DMS79 (cell line): Measurements from ENCODE around the gene SLC38A1.
"Not testable (repeated sequence)": the region's sequence is repeated elsewhere in the genome, so short reads cannot be mapped to it uniquely, and the experiment has no call there.

Experiments used
- DNase-seq: peaks from one replicate; lab custom pipeline; 2025; lab: John Stamatoyannopoulos, UW

SLC38A1 gene

DNA sequence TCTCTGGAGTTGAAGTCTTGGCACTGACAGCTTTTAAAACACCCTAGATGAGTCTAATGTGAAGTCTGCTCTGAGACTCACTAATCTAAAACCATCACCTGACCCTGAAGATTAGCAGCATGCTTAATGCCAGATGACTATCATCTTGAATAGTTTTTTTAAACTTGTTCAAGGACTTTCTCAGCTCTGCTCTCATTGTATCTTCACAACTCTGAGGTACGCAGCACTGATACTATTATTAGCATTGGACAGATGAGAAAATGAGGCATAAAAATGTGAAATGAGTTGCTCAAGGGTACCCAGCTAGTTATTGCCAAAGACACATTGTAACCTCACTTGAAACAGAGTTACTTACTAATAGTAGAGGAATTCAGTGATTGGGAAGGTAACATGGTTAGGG lies 4.8 kb downstream of the SLC38A1 start:
- DNase-seq = no peak

DNA sequence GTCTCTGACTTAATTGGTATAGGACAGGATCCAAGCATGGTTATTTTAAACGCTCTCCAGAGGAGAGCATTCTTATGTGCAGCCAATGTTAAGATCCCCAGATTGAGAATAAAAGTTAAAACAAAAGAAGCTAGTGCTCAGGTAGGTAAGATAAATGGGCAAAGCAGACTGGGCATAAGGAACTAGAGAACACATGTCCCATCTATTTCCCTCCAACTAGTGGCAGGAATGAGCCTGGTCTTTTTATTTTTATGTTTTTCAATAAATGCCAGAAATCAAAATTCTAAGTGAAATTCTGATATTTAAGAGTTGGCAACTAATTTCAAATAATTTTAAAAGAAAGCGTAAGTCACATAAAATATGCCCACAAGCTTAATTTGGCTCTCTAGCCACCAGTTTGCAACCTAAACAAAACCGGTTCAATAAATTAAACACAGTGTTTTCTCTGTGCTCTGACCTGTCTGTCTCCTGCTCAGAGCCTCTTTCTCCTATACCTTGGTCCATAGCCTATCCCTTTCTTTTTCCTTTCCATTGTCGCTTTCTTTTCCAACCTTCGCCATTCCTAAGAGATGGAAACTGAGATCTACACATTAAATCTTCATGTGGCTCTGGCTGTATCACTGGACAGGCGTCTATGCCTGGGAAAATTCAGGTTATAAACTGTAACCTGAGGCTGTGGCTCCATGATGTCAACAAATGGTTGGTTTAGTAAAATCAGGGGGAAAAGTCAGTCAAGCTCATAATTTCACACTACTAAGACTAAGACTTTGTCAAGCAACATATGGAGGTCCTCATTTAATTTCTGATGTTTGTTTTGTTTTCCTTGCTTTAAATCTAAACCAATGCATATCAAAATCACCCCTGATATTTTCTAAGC lies 5.5 kb downstream of the SLC38A1 start:
- DNase-seq = no peak

DNA sequence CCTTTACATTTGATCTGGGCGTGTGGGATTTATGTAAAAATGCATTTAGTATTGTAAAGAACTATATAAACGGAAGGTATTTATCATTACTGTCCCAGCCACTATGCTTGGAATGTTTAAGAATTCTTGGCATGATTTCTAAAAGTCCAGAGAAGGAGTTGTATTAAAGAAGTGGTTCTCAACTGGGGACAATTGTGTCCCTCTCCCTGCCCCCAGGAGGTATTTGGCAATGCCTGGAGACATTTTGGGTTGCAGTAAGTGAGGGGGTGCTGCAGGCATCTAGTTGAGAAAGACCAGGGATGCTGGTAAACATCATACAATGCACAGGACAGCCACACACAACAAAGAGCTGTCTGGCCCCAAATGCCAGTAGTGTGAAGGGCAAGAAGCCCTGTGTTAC lies 7.2 kb downstream of the SLC38A1 start:
- DNase-seq = no peak

DNA sequence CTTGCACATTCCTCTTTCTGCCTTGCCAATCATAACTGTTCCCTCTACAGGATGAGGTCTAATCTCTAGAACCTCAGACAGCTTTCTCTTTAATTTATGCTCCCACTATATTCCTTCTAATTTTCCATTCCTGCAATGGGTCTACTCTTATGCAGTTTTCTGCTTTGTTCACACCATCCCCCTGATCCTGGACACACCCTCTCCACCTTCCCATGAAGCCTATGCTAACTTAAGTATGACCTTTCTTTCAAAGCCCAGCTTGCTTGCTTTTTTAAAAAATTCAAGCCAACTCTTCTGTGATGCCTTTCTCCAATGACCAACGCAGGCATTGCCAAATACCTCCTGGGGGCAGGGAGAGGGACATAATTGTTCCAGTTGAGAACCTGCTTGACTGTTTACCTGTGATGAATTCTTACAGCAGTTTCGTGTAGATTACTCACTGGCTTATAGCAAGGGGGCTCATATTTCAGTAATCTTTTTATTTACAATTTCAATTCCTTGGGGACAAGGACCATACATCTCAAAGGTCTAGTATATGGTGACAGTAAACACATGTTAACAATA lies 7.8 kb downstream of the SLC38A1 start:
- peak; percentile 4 for DNase-seq

DNA sequence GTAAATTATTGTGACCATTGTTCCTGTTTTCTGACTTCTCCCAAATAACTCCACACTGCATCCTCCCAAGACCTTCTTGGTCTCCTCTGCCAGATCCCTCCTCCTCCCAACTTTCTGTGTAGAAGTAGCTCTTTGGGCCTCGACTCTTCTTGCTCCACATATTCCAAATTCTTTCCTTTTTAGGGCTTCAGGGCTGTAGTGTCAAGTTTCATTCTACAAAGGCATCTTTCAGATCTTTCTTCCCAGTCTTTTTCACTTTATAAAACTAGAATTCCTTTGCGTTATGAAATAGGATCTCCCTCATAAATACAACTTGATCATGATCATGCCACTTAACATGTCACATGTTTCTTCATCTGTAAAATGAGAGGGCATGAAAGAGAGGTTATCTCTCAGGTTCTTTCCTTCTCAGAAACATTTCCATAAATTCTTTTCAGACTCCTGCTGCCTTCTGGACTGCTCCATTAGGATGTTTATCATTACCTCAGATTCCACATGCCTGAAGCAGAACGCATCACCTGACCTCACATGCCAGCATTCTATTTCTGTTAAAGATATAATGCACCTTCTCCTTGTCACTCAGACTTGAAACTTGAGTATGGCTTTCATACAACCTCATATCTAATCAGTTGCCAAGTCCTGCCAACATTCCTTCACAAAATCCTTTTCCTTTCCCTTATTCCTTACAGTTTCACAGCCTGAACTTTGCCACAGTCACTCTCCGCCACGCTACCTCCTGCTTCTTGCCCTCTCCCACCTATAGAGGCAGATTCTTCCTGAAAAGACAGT lies 8.5 kb downstream of the SLC38A1 start:
- no peak for DNase-seq

DNA sequence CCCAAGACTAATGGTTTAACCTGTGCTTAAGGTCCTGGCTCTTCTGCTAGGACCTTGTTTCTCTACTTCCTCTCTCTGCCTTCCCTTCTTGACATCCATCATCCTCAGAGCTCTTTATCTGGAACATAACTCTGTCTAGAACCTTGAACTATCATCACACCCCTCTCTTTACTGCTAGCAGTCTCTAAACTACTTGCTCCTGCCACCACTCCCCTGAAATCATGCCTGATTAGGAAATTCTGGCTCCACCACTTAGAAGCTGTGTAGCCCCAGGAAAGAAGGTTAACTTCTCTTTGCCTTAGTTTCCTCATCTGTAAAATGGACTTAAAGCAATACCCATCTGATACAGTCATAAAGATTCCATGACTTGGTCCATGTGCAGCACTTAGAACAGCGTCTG lies 9.1 kb downstream of the SLC38A1 start:
- DNase-seq = no peak

DNA sequence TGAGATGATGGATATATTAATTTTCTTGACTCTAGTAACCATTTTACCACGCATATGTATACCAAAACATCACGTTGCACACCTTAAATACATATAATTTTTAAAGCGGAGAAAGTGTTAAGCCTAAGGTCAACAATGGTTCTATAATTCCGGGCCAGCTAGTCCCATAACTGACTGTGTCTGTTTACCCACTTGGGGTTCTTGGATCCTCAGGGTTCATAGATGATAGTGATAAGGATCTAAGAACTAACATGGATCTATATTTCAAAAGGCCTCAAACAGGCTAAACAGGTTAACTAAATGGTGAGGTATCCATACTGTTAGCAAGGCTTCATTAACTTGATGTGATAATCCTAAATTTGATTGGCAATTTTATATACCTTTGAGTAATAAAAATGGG lies 9.8 kb downstream of the SLC38A1 start:
- DNase-seq = no peak

DNA sequence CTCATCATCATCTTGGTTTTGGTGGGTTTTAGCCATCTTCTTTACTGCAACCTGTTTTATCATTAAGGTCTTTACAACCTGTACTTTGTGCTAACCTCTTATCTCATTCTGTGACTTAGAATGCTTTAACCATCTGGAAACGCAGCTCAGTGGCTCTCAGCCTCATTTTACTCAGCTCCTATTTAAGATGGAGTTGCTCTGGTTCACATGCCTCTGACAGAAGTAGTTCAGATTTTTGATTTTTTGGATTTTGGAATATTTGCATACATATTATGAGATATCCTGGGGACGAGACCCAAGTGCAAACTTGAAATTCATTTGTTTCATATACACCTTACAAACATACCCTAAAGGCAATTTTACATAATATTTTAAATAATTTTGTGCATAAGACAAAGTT lies 10.7 kb downstream of the SLC38A1 start:
- no peak for DNase-seq

DNA sequence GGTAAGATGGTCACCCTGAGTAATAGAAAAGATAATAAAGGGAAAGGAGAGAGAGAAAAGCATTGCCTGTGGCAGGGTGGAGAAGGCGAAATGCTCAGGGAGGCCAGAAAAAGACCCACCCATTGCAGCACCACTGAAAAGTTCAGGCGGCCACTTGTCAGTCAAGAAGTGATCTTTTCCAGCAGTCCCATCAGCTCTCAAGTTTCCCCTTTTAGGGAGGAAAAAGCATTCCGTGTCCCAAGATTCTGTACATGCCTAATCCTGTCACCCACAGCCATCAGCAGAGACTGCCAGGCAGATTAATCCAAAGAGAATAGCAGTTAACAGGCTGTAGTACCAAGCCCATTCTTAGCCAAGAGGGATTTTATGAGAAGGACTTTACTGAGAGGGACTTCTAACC lies 11.9 kb downstream of the SLC38A1 start:
- no peak for DNase-seq

DNA sequence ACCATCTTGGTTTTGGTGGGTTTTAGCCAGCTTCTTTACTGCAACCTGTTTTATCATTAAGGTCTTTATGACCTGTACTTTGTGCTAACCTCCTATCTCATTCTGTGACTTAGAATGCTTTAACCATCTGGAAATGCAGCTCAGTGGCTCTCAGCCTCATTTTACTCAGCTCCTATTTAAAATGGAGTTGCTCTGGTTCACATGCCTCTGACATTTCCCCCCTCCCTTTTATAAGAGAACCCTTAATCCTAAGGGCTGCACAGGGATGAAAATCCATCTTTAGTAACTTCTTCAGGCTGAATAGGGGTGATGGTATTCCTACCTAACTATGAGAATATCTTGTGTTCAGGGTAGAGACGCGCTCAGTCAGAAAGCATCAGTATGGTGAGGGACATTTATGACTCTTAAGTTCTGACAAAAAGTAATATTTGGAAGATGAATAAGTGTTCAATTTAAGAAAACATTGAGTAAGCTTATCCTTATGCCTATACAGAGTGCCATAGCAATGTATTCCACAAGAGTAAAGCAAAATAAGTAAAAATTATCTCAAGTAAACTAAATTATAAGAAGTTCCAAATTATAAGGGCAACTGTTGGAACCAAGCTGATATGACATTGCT lies 15.2 kb downstream of the SLC38A1 start:
- DNase-seq = no peak

DNA sequence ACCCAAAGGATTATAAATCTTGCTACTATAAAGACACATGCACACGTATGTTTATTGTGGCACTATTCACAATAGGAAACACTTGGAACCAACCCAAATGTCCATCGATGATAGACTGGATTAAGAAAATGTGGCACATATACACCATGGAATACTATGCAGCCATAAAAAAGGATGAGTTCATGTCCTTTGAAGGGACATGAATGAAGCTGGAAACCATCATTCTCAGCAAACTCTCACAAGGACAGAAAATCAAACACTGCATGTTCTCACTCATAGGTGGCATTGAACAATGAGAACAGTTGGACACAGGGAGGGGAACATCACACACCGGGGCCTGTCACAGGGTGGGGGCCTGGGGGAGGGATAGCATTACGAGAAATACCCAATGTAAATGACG lies 16.8 kb downstream of the SLC38A1 start:
- DNase-seq = not testable (repeated sequence)

DNA sequence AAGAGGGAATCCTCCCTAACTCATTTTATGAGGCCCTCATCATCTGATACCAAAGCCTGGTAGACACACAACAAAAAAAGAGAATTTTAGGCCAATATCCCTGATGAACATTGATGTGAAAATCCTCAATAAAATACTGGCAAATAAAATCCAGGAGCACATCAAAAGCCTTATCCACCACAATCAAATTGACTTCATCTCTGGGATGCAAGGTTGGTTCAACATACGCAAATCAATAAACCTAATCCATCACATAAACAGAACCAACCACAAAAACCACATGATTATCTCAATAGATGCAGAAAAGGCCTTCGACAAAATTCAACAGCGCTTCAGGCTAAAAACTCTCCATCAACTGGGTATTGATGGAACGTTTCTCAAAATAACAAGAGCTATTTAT lies 18.9 kb downstream of the SLC38A1 start:
- not testable (repeated sequence) for DNase-seq

DNA sequence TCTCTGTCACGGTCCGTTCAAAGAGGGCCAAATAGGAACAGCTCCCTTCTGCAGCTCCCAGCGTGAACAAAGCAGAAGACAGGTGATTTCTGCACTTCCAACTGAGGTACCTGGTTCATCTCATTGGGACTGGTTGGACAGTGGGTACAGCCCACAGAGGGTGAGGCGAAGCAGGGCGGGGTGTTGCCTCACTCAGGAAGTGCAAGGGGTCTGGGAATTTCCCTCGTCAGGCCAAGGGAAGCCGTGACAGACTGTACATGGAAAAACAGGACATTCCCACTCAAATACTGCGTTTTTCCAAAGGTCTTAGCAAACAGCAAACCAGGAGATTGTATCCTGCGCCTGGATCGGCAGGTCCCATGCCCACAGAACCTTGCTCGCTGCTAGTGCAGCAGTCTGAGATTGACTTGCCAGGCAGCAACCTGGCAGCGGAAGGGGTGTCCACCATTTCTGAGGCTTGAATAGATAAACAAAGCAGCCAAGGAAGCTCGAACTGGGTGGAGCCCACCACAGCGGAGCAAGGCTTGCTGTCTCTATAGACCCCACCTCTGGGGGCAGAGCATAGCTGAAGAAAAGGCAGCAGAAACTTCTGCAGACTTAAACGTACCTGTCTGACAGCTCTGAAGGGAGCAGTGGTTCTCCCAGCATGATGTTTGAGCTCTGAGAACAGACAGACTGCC lies 22.7 kb downstream of the SLC38A1 start:
- no peak for DNase-seq

DNA sequence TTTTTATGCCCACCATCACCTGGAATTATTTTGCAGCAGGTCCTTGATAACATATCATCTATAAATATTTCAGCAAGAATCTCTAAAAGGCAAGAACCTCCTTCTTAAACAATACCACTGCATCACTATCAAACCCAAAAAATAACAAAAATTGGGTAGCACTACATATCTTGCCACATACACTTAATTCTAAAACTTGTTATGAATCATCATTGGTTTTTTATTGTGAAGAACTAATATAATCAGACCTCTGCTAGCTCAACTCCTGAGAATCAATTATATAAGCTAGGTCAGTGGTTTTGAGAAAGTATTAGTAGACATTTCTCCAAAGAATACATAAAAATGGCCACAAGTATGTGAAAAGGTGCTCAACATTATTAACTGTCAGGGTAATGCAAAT lies 23.8 kb downstream of the SLC38A1 start:
- DNase-seq = no peak

DNA sequence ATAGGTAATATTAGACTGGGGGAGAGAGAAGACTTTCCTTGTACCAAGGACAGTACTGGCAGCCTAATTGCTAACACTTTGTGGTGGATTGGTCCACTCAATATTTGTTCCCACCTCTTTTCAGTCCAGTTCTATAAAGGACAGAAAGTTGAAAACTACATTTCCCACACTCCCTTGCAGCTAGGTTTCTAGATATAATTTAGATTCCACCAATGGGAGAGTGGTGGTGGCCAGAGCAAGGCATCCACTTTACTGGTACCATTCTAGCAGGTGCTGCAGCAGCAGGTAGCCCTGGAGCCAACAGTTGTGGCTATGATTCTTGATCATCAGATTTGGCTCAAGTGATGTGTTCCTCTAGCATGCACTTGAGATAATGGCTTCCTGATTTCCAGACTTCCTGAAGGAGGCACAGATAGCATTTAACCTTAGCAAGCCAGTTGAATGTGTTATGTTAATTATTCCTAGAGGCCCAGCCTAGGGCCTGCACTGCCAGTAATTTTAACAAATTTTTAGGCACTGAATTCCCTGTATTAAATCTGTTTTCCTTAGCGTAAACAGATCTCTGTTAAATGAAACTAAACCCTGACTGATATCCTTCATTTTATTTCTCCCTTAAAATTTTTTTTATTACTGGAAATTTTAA lies 24.4 kb downstream of the SLC38A1 start:
- peak; percentile 22 for DNase-seq

DNA sequence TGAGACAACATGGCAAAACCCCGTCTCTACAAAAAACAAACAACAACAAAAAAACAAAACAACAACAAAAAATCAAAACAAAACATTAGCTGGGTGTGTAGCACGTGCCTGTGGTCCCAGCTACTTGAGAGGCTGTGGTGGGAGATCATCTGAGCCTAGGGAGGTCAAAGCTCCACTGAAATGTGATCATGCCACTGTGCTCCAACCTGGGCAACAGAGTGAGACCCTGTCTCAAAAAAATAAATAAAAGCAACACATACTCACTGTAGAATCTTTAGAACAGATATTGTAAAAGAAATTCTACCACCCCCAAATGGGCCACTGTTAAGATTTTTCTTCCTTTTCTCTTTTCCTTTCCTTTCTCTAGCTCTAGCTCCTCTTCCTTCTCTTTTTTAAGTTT lies 26.3 kb downstream of the SLC38A1 start:
- DNase-seq = no peak

DNA sequence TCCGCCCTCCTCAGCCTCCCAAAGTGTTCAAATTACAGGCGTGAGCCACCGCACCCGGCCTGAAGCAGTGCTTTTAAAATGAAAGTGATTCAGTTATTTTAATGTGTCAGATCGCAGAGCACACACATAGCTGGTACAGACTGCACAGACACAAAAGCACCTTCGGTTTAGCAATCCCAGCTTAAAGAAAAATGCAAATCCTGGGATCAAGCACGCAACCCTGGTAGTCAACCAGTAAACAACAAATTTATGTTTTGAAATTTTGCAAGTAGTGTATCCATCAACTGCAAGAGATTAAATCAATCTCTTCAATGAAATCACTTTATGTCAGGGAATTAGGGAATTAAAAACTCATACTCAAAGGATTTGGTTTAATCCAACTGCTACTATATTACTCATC lies 28.4 kb downstream of the SLC38A1 start:
- DNase-seq = no peak

DNA sequence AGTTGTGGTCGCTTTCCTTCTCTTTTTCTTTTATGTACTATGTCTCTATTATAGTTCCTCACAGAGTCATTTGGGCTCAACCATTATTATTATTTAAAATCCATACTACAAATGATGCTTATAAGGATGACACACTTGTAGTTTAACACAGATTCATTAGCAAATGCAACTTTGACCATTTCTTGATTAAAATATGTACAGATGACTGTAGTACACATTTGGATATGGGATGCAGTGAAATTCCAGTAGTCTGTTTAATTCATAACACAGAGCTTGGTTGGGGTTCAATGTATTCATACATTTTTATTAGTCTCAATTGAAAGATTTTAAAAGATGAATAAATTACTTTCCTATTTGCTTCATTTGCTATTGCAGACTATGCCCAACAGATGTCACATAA lies 30.0 kb downstream of the SLC38A1 start:
- no peak for DNase-seq

DNA sequence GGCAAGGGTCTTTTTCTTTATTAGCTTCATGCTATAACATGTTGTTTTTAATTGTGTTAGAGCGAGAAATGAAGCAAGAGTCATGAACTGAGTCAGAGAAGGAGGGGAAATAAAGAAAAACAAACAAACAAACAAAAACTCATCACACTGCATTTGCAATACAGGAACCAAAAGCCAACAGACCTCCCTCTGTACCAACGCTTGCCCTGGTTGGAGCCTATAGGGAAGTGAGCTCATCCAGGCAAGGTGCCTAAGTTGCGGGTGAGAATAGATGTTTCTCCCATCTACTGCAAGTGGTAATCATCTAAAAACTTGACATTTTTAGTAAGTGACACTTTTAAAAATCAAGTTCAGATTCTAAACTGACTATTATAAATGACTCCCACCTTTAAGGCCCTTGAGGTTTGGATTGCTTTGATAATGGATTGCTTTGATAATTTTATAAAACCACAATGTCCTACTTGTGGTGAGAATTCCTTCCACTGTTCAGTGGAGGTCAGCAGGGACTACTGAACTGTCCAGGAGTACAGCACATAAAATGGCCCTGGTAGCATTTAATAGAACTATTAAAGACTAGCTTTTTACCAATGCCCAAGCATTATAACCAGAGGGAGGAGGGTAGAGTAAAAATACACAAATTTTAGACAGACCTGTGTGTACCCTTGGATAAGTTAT lies 31.3 kb downstream of the SLC38A1 start:
- DNase-seq = no peak

DNA sequence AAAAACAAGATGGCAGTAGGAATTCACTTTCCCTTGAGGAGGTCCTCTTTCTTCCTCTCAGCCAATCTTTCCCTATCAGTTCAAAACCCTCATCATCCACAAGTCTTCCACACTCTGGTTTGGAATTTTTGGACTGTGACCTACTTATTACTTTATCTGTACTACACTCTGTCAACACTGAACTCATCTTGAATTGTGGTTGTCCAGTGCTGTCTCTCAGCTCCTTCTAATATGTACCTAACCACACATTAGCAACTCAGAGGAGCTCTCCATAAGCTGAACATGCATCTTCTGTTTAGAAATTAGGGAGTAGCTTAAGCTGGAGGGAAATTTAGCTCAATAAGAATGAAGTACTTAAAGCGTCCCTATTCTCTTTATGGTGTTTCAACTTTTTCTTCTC lies 34.8 kb downstream of the SLC38A1 start:
- DNase-seq = no peak

DNA sequence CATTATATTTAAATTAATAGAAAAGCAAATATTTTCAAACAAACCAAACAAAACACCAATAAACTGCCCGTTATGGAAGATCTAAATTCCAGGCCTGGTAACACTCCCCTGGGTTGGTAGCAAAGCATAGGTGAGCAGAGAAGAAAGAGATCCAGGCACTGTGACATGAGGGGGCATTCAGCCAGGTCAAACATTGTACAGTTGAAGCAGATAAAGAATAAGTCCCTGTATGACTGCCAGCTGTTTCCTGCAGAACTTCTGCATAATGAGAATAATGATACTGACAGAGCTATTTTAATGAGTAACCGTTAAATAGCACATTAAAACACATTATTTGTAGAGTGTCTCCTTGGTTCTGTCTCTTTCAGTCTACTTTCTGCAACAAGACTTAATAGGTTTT lies 35.4 kb downstream of the SLC38A1 start:
- DNase-seq = no peak
